Common myeloid progenitor, CD34-positive (primary cell): ENCODE data around the gene PTPRK.

ENCODE experiments used
- CTCF ChIA-PET: fragments of 350-600 bp; sonication (Branson Sonifier 250); formaldehyde crosslinking; loops from one replicate; lab custom pipeline; 2021; ENCODE audit warnings: antibody characterized with exemption; lab: Charles Lee
- POLR2A ChIA-PET: fragments of 350-600 bp; sonication (Branson Sonifier 250); formaldehyde crosslinking; loops from one replicate; lab custom pipeline; 2021; ENCODE audit warnings: antibody characterized with exemption; lab: Charles Lee
- DNase-seq, 3 donors: peaks; one replicate each; pipeline versions ENCODE4 v3.0.0 to v3.0.0-alpha.2; 2013
- H3K27ac ChIP-seq, 2 experiments: 1 replicate in 1 of 2; 2 replicates in 1 of 2; pipeline ENCODE4 v1.7.0; 2013; ENCODE audit warnings: inconsistent platforms in 2 of 2, low read length in 2 of 2, mild to moderate bottlenecking in 2 of 2, low read depth in 1 of 2, moderate library complexity in 1 of 2; ENCODE audit not compliant: severe bottlenecking in 2 of 2, insufficient read depth in 1 of 2, poor library complexity in 1 of 2
- H3K27me3 ChIP-seq, 5 experiments: replicated peaks in 2 of 5; 1 replicate in 3 of 5; 2 replicates in 2 of 5; pipeline versions ENCODE4 v1.6.1 to v1.7.0; 2013; ENCODE audit warnings: low read length in 4 of 5, mild to moderate bottlenecking in 2 of 5, moderate library complexity in 2 of 5, inconsistent platforms in 1 of 5; ENCODE audit not compliant: insufficient read depth in 5 of 5, control insufficient read depth in 4 of 5
- H3K36me3 ChIP-seq, 4 experiments: 1 replicate in 2 of 4; 2 replicates in 2 of 4; pipeline versions ENCODE4 v1.6.1 to v1.7.0; 2013; ENCODE audit warnings: low read length in 3 of 4, control low read depth in 1 of 4, mild to moderate bottlenecking in 1 of 4; ENCODE audit not compliant: control insufficient read depth in 4 of 4, insufficient read depth in 4 of 4
- H3K4me1 ChIP-seq, 4 experiments: 1 replicate in 3 of 4; 2 replicates in 1 of 4; pipeline versions ENCODE4 v1.6.1 to v1.7.1; 2013; ENCODE audit warnings: low read length in 3 of 4, mild to moderate bottlenecking in 3 of 4, control low read depth in 1 of 4, inconsistent platforms in 1 of 4, moderate library complexity in 1 of 4; ENCODE audit not compliant: control insufficient read depth in 4 of 4, insufficient read depth in 4 of 4; ENCODE audit errors: control extremely low read depth in 1 of 4
- H3K4me3 ChIP-seq, 7 experiments: 1 replicate in 4 of 7; 2 replicates in 3 of 7; pipeline versions ENCODE4 v1.5.1 to v1.7.0; 2013; ENCODE audit warnings: mild to moderate bottlenecking in 7 of 7, low read length in 6 of 7, moderate library complexity in 6 of 7, inconsistent platforms in 2 of 7, low read depth in 2 of 7, control low read depth in 1 of 7; ENCODE audit not compliant: insufficient read depth in 4 of 7, control insufficient read depth in 1 of 7; ENCODE audit errors: extremely low read depth in 1 of 7
- H3K9me3 ChIP-seq, 5 experiments: 1 replicate in 4 of 5; 2 replicates in 1 of 5; pipeline versions ENCODE4 v1.6.1 to v1.7.1; 2013; ENCODE audit warnings: low read length in 4 of 5, mild to moderate bottlenecking in 2 of 5, inconsistent platforms in 1 of 5, low read depth in 1 of 5, moderate library complexity in 1 of 5; ENCODE audit not compliant: control insufficient read depth in 4 of 5, insufficient read depth in 2 of 5; ENCODE audit errors: control extremely low read depth in 1 of 5
- WGBS: methylation state at CpG from one replicate; pipeline ENCODE4 v1.1.5; 2013; ENCODE audit not compliant: insufficient coverage; 5-methylcytosine and 5-hydroxymethylcytosine counted together

Gene PTPRK

GRCh38 chr6:128164254-128164653 is 356.1 kb downstream of the PTPRK start:
- H3K9me3 ChIP-seq = peaks cover 0 to 1% (median 0%) of the 10 kb centered on the region in 5 experiments
- H3K27me3 ChIP-seq = no peaks in the 10 kb centered on the region
- no peaks in the 10 kb centered on the region for H3K36me3 ChIP-seq
- no peak overlapping the region for H3K27ac ChIP-seq
- peaks cover 0 to 2% (median 0%) of the 10 kb centered on the region in 4 experiments for H3K4me1 ChIP-seq
- H3K4me3 ChIP-seq = no peak overlapping the region
- ChIA-PET POLR2A (no interaction called here), CTCF (no interaction called here)
- no peak for DNase-seq
- no CpG with 5 or more reads among the region's 1 CpG for WGBS

GRCh38 chr6:128162423-128162822 is 358.0 kb downstream of the PTPRK start:
- peaks cover 0 to 14% (median 2%) of the 10 kb centered on the region in 4 experiments for H3K4me1 ChIP-seq

GRCh38 chr6:128161839-128162238 is 358.6 kb downstream of the PTPRK start:
- H3K36me3 ChIP-seq = no peaks in the 10 kb centered on the region
- POLR2A ChIA-PET = no interaction called here
- H3K9me3 ChIP-seq = no peaks in the 10 kb centered on the region
- WGBS = no CpG with 5 or more reads among the region's 1 CpG
- no peak overlapping the region for H3K4me3 ChIP-seq
- H3K27me3 ChIP-seq = no peaks in the 10 kb centered on the region
- no peak for DNase-seq
- H3K27ac ChIP-seq = no peak overlapping the region
- CTCF ChIA-PET = no interaction called here
- peaks cover 0 to 14% (median 2%) of the 10 kb centered on the region in 4 experiments for H3K4me1 ChIP-seq

More at GRCh38 chr6:128162423-128162822, 358.0 kb downstream of the PTPRK start:
- no peaks in the 10 kb centered on the region for H3K36me3 ChIP-seq
- no peak overlapping the region for H3K27ac ChIP-seq
- ChIA-PET CTCF (no interaction called here), POLR2A (no interaction called here)
- no peaks in the 10 kb centered on the region for H3K9me3 ChIP-seq
- no peak for DNase-seq
- no peaks in the 10 kb centered on the region for H3K27me3 ChIP-seq
- H3K4me3 ChIP-seq = no peak overlapping the region
- WGBS = 100% methylated on average over 2 of the region's 2 CpGs

- Histone ChIP-seq H3K4me1 (peaks cover 0 to 14% (median 2%) of the 10 kb centered on the region in 4 experiments), H3K27ac (no peak overlapping the region), H3K36me3 (no peaks in the 10 kb centered on the region), H3K27me3 (no peaks in the 10 kb centered on the region), H3K4me3 (no peak overlapping the region), H3K9me3 (no peaks in the 10 kb centered on the region)
- ChIA-PET CTCF (no interaction called here), POLR2A (no interaction called here)
- no CpG with 5 or more reads among the region's 1 CpG for WGBS
- no peak for DNase-seq
Measured at GRCh38 chr6:128161263-128161662, 359.1 kb downstream of the PTPRK start.

GRCh38 chr6:128158496-128158895 is 361.9 kb downstream of the PTPRK start:
- peaks cover 0 to 14% (median 2%) of the 10 kb centered on the region in 4 experiments for H3K4me1 ChIP-seq
- ChIA-PET CTCF (no interaction called here), POLR2A (no interaction called here)
- no peaks in the 10 kb centered on the region for H3K9me3 ChIP-seq
- H3K4me3 ChIP-seq = peak overlapping the region in 1 of 7 experiments; percentile 33
- no peaks in the 10 kb centered on the region for H3K27me3 ChIP-seq
- DNase-seq = peak; percentile 3 to 45 (median 28)
- H3K27ac ChIP-seq = no peak overlapping the region
- H3K36me3 ChIP-seq = no peaks in the 10 kb centered on the region
- WGBS = no CpG with 5 or more reads among the region's 4 CpGs

GRCh38 chr6:128156321-128157111 is 363.9 kb downstream of the PTPRK start:
- Histone ChIP-seq H3K9me3 (no peaks in the 10 kb centered on the region), H3K27ac (no peak overlapping the region), H3K27me3 (no peaks in the 10 kb centered on the region), H3K4me1 (peaks cover 0 to 14% (median 2%) of the 10 kb centered on the region in 4 experiments), H3K4me3 (no peak overlapping the region), H3K36me3 (no peaks in the 10 kb centered on the region)
- WGBS = 100% methylated on average over 1 of the region's 4 CpGs
- ChIA-PET CTCF (no interaction called here), POLR2A (no interaction called here)
- DNase-seq = peak in 2 of 3 donors; percentile 11 to 24

- H3K4me1 ChIP-seq = peaks cover 0 to 14% (median 2%) of the 10 kb centered on the region in 4 experiments
- no peak overlapping the region for H3K4me3 ChIP-seq
- DNase-seq = no peak
- ChIA-PET CTCF (no interaction called here), POLR2A (no interaction called here)
- H3K36me3 ChIP-seq = no peaks in the 10 kb centered on the region
- WGBS = no CpG with 5 or more reads among the region's 1 CpG
- H3K9me3 ChIP-seq = no peaks in the 10 kb centered on the region
- no peaks in the 10 kb centered on the region for H3K27me3 ChIP-seq
- no peak overlapping the region for H3K27ac ChIP-seq
Measured at GRCh38 chr6:128155826-128156225, 364.6 kb downstream of the PTPRK start.
